CD4-positive, alpha-beta T cell treated with Interleukin-17A for 4 hours (primary cell): ENCODE results near the gene FBXO8.
"Not testable (repeated sequence)": the region's sequence is repeated elsewhere in the genome, so short reads cannot be mapped to it uniquely, and the experiment has no call there.

ENCODE experiments used
- DNase-seq: peaks from one replicate; pipeline ENCODE4 v3.0.0-alpha.2; 2020; ENCODE audit warnings: mixed read lengths

FBXO8 gene

GRCh38 chr4:174282836-174283506, 496 bp downstream of the FBXO8 start:
- DNase-seq = peak; percentile 77

- no peak for DNase-seq
These were observed 1.6 kb downstream of the FBXO8 start for GRCh38 chr4:174281901-174282300.

DNA sequence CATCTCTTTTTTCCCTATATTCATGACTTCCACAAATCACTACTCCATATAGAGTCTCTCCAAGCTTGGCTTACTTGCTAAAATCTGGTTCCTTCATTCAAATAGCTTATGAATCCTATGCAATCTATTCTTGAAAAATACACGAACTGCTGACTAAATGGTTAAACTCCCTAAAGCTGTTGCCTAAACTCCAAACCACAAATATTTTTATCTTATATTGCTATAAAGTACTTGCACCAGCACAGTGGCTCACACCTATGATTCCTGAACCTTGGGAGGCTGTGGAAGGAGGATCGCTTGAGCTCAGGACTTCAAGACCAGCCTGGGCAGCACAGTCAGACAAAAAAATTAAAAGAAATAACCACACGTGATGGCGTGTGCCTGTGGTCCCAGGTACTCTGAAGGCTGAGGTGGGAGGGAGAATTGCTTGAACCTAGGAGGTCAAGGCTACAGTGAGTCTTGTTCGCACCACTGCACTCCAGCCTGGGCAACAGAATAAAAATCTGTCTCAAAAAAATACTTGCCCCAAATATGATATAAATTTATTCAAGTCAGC, 2.2 kb downstream of the FBXO8 start:
- no peak for DNase-seq

DNA sequence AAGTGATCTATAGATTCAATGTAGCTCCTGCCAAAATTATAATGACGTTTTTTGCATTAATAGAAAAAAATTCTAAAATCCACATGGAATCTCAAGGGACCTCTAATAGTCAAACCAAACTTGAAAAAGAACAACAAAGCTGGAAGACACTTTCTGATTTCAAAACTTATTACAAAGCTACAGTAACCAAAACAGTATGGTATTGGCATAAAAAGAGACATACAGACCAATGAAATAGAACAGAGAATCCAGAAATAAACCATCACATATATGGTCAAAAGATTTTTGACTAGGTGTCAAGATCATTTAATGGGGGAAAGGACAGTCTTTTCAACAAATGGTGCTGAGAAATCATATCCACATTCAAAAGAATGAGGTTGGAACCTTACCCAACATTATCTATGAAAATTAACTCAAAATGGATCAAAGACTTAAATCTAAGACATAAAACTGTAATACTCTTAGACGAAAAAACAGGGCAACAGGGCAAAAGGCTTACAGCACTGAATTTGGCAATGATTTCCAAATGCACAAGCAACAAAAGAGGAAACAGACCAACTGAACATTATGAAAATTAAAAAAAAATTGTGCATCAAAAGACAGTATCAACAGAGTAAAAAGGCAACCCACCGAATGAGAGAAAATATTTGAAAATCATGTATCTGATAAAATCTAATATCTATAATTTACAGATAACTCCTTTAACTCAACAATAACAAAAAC, 3.9 kb downstream of the FBXO8 start:
- no peak for DNase-seq

DNA sequence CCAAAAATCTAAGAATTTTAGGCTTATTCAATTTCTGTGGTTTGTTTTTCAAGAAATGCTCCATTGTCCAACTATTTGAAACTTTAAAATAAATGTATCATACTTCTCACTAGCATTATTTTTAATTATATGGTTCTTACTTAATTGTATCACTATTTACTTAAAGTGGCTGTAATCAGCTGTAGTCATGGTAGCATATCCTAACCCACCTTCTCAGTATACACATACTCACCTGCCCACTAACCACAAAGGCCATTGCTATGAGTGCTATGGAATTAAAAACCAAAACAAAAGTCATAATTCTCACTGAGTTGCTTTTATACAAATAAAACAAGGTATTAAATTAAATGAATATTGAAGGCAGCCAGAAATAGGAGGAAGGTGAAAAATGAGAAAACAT, 5.0 kb downstream of the FBXO8 start:
- DNase-seq = no peak

- no peak for DNase-seq
These were observed 6.0 kb downstream of the FBXO8 start for GRCh38 chr4:174277433-174277832.

GRCh38 chr4:174275101-174275500, 8.4 kb downstream of the FBXO8 start:
- DNase-seq = no peak

- DNase-seq = no peak
These were observed 9.0 kb downstream of the FBXO8 start for GRCh38 chr4:174274436-174274835.

DNA sequence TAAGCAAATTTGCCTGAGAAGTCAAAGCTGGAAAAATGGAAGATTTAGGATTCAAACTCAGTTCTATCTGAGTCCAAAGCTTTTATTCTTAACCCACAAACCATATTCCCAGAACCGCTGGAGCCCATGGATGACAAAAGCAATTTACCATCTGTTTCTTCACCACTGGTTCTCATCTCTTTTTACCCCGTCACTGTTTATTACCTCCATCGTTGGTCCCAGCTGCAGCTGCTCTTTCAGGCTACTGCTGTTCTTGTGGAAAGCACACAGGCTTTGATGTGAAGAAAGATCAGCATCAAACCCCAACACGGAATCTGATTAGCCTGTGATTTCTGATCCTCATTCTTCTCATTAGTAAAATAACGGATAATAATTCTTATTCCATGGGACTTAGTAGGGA, 9.5 kb downstream of the FBXO8 start:
- DNase-seq = no peak

GRCh38 chr4:174266416-174266815, 17.1 kb downstream of the FBXO8 start:
- no peak for DNase-seq

- no peak for DNase-seq
These were observed 17.6 kb downstream of the FBXO8 start for GRCh38 chr4:174265916-174266315.

DNA sequence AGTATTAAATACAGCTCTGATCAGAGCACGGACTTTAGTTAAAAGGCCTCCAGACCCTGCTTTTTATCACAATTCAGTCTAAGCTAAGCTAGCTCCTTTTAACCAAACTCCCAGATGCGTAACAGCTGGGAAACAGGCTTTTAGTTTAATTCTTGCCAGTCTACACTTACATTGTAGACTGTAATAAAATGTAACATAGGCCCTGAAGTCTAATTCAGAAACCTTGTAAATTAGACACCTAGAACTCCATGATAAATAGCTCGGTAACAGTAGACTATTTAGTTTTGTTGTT, 20.1 kb downstream of the FBXO8 start:
- no peak for DNase-seq

GRCh38 chr4:174262624-174263444, 20.6 kb downstream of the FBXO8 start:
- DNase-seq = no peak

DNA sequence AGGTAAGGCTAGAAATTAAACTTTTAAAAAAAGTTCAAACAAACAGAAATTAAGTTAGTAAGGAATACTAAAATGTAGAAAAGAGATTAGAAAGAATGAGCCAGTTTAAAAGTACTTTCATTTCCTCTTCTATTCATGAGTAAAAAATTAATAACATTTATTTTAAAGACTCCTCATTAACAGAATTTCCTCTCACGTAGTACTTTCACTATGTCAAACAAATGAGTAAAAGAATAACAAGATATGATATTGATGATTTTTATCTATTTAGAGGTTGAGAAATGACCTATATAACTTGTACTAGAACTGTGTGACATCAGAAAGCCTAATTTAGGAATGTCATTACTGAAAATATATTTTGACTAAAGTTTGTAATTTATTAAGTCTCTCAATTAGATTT, 22.0 kb downstream of the FBXO8 start:
- DNase-seq = not testable (repeated sequence)

- DNase-seq = no peak
These were observed 23.4 kb downstream of the FBXO8 start for GRCh38 chr4:174260099-174260498.

GRCh38 chr4:174259580-174259979, 23.9 kb downstream of the FBXO8 start:
- DNase-seq = no peak

DNA sequence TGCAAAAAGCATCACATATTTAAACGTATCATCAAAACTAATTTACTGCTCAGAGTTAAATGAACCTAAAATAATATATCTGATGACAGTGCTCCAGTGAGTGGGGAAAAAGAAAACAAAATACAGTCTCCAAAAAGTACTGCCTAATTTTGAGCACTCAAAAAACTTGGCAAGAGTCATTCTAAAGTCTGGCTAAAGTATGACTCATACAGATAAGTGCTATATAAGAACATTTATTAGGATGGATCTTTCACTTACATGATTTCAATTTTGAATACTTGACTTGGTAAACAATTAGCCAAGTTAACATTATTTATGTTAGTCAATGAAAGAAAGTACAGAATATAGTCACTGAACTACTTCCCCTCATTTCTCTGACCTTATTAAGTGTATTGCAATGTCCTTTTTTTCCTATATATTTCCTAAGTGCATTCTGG, 27.2 kb downstream of the FBXO8 start:
- DNase-seq = no peak

DNA sequence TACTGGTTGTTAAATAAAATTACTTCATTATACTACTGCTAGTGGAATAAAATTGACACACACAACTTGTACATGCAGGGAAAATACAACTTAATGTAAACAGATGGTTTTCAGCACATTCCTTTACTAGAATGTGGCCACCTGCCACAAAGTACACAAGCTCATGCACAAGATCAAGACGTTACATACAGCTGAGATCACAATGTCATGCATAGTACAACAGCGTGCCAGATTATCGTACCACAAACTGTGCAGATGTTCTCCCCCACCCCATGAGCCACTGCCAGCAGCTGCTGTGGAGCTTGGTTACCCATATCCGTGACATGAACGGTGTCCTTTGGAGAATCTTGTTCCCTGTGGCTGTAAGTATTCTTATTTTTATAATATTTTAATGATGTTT, 27.7 kb downstream of the FBXO8 start:
- no peak for DNase-seq

- DNase-seq = no peak
These were observed 28.1 kb downstream of the FBXO8 start for GRCh38 chr4:174255374-174255773.

GRCh38 chr4:174254613-174255012, 28.9 kb downstream of the FBXO8 start:
- no peak for DNase-seq

DNA sequence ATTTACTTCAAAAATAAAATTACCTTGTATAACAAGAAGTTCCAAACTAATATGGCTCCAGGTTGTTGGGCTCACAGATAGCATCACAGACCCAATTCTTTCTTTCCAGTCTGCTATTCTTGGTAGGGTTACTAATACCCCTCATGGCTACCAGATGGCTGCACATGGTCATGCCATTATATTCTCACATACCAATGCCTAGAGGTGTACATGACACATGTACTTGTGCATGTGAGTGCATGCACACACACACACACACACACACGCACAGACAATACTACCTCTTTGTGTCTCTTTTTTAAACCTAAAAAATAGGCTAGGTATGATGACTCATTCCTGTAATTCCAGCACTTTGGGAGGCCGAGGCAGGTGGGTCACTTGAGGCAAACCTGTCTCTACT, 31.1 kb downstream of the FBXO8 start:
- no peak for DNase-seq

DNA sequence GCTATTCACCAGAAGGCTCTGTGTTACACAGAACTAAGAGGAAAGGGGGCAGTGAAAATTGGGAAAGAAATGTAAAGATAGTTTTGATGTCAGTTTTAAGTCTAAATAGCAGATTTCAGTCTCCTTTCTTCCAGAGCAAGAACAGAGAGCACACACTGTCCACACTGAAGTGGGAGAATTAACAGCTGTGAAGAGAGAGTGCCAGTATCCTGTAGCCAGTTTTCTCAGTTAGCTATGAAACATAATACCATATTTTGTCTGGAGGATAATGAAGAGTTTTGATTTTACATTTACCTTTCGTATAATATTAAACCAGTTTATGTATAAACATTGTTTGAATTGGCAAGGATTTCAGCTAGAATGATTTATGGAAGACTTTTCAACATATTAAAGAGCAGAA, 35.1 kb downstream of the FBXO8 start:
- no peak for DNase-seq

DNA sequence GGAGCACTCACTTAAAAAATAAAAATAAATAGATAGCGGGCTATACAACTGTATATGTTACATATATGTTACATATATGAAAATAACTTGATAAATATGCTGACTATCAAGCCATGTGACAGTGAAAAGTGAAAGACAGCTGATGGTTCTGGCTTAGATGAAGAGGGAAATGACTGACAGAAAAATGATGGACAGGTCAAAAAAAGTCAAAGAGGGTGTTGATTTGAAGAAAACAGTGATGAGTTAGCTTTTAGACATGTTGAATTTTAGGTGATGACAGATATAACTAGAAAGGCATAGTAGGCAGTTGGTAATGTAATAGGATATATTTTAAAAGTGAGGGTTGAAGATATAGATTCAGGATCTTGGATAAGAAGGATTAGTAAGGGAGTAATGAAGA, 37.8 kb downstream of the FBXO8 start:
- no peak for DNase-seq

DNA sequence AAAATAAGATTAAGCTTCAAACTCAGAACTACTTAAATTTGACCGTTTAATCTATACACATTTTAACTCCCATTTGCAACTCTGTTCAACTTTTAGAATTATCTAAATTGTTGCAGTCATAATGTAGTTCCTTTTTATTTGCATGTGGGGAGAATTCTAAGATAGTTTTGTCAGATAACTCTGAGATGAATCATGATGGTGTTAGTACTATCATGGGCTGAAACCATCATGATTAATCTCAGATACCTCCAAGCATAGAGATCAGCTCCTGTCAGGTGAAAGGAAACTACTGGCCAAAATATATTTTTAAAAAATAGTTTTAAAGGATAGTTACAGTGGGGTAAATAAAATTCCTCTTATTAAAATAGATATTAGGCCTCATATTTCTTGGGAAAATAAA, 39.0 kb downstream of the FBXO8 start:
- no peak for DNase-seq
